GM23338 (cell line): ENCODE data around the gene ERMP1. TPM values are rescaled to one million over a fixed set of nuclear protein-coding genes. Genes with fewer than 3 reads are reported as not detected.

Experiments
- ATAC-seq: fragments of 200-7000 bp; cut with Tn5 transposase; 3 replicates; pipeline ENCODE4 v1.9.1; 2020
- DNase-seq: peaks from one replicate; pipeline ENCODE4 v3.0.0-alpha.2; 2015; ENCODE audit warnings: low spot score
- H2AFZ ChIP-seq: fragments of 200-600 bp; sonication (generic); 2 replicates; pipeline ENCODE4 v1.8.0; 2016; ENCODE audit warnings: antibody characterized with exemption, mild to moderate bottlenecking, moderate library complexity
- H3F3A ChIP-seq: fragments of 200-600 bp; sonication (generic); replicated peaks from 2 replicates; pipeline ENCODE4 v1.8.0; 2017; ENCODE audit warnings: antibody characterized with exemption, mixed run types, low read depth
- H3K27ac ChIP-seq: fragments of 200-600 bp; sonication (generic); 2 replicates; pipeline ENCODE4 v1.6.1; 2016; ENCODE audit warnings: low read depth
- H3K27me3 ChIP-seq: fragments of 200-600 bp; sonication (generic); 2 replicates; pipeline ENCODE4 v1.8.0; 2016; ENCODE audit warnings: mild to moderate bottlenecking, mixed run types, moderate library complexity; ENCODE audit not compliant: insufficient read depth
- H3K36me3 ChIP-seq: fragments of 200-600 bp; sonication (generic); 2 replicates; pipeline ENCODE4 v1.8.0; 2016; ENCODE audit warnings: mild to moderate bottlenecking; ENCODE audit not compliant: insufficient read depth
- H3K4me1 ChIP-seq: fragments of 200-600 bp; sonication (generic); 2 replicates; pipeline ENCODE4 v1.8.0; 2016; ENCODE audit warnings: mild to moderate bottlenecking, moderate library complexity; ENCODE audit not compliant: insufficient read depth
- H3K4me2 ChIP-seq: fragments of 200-600 bp; sonication (generic); 2 replicates; pipeline ENCODE4 v1.7.1; 2017; ENCODE audit warnings: mixed run types
- H3K4me3 ChIP-seq: fragments of 200-600 bp; sonication (generic); 2 replicates; pipeline ENCODE4 v1.6.1; 2016; ENCODE audit warnings: mixed run types
- H3K79me2 ChIP-seq: fragments of 200-600 bp; sonication (generic); replicated peaks from 2 replicates; pipeline ENCODE4 v1.8.0; 2017; ENCODE audit warnings: mild to moderate bottlenecking; ENCODE audit not compliant: insufficient read depth
- H3K9me2 ChIP-seq: fragments of 200-600 bp; sonication (generic); 2 replicates; pipeline ENCODE4 v1.8.0; 2017; ENCODE audit not compliant: insufficient read depth
- H4K20me1 ChIP-seq: fragments of 200-600 bp; sonication (generic); replicated peaks from 2 replicates; pipeline ENCODE4 v1.8.0; 2017; ENCODE audit warnings: mild to moderate bottlenecking; ENCODE audit not compliant: insufficient read depth
- H3K27ac Mint-ChIP-seq: 2 replicates; pipeline ENCODE4 v1.8.0; 2020; ENCODE audit warnings: inconsistent platforms, mild to moderate bottlenecking, moderate library complexity, mixed read lengths
- H3K27me3 Mint-ChIP-seq: 3 replicates; pipeline ENCODE4 v1.8.0; 2022; ENCODE audit warnings: low read depth, mild to moderate bottlenecking, moderate library complexity, mixed read lengths, inconsistent platforms; ENCODE audit not compliant: insufficient read depth, poor library complexity
- H3K36me3 Mint-ChIP-seq: 3 replicates; pipeline ENCODE4 v1.8.0; 2021; ENCODE audit warnings: low read depth, mild to moderate bottlenecking, inconsistent platforms, moderate library complexity, mixed read lengths
- H3K4me1 Mint-ChIP-seq: 3 replicates; pipeline ENCODE4 v1.8.0; 2020; ENCODE audit warnings: mild to moderate bottlenecking, inconsistent platforms, mixed read lengths
- H3K4me3 Mint-ChIP-seq: 3 replicates; pipeline ENCODE4 v1.8.0; 2021; ENCODE audit warnings: moderate library complexity, mild to moderate bottlenecking, inconsistent platforms, mixed read lengths
- H3K9me3 Mint-ChIP-seq: 3 replicates; pipeline ENCODE4 v1.8.0; 2020; ENCODE audit warnings: moderate library complexity, mild to moderate bottlenecking, inconsistent platforms, mixed read lengths
- CREB1 ChIP-seq: fragments of 250-450 bp; sonication (Bioruptor Pico); IDR thresholded peaks from 2 replicates; pipeline ENCODE4 v1.5.0; 2020; ENCODE audit warnings: low read depth, mild to moderate bottlenecking, moderate library complexity
- CTCF ChIP-seq, 2 experiments: fragments of 200-600 bp in 1 of 2; sonication (generic) in 1 of 2; conservative IDR thresholded peaks; 2 replicates each; pipeline versions ENCODE4 v1.5.1 to v1.6.1; 2016 to 2017; ENCODE audit warnings: antibody characterized with exemption in 2 of 2, low read depth in 2 of 2, mild to moderate bottlenecking in 2 of 2, moderate library complexity in 1 of 2
- ETS1 ChIP-seq: IDR thresholded peaks from 2 replicates; pipeline ENCODE4 v1.6.1; 2016; ENCODE audit warnings: antibody characterized with exemption
- POLR2AphosphoS5 ChIP-seq: IDR thresholded peaks from 2 replicates; pipeline ENCODE4 v1.6.1; 2016; ENCODE audit warnings: antibody characterized with exemption, low read depth
- REST ChIP-seq: IDR thresholded peaks from one replicate; pipeline ENCODE4 v1.6.1; 2018; ENCODE audit warnings: antibody characterized with exemption; ENCODE audit not compliant: unreplicated experiment
- STAT1 ChIP-seq: IDR thresholded peaks from one replicate; pipeline ENCODE4 v1.6.1; 2016; ENCODE audit warnings: antibody characterized with exemption; ENCODE audit not compliant: unreplicated experiment
- ZNF114 ChIP-seq: fragments of 250-450 bp; sonication (Bioruptor Pico); IDR thresholded peaks from 2 replicates; pipeline ENCODE4 v1.5.0; 2020; ENCODE audit warnings: mild to moderate bottlenecking, moderate library complexity
- ZNF331 ChIP-seq: fragments of 250-450 bp; sonication (Bioruptor Pico); IDR thresholded peaks from 2 replicates; pipeline ENCODE4 v1.5.0; 2020; ENCODE audit warnings: low read depth, mild to moderate bottlenecking, moderate library complexity
- polyA plus RNA-seq: library from polyadenylated mRNA; unstranded; fragments of >200 nt; fragmentation: Nextera tagmentation; extraction: Ambion mirVana; gene quantifications from 2 replicates; pipeline ENCODE4 v1.2.1, GENCODE V29; 2016
- total RNA-seq: library from RNA; depleted of rRNA; stranded (reverse); fragments of >200 nt; shearing (Covaris generic); gene quantifications from 2 replicates; pipeline ENCODE4 v1.2.3, GENCODE V29; 2014
- TF ChIP-seq, protein P1 (sequence below): fragments of 250-450 bp; sonication (Bioruptor Pico); IDR thresholded peaks from 2 replicates; pipeline ENCODE4 v1.5.0; 2020; ENCODE audit warnings: mild to moderate bottlenecking, moderate library complexity

The ERMP1 gene
- total and polyA plus RNA-seq, 2 experiments from 2014 or later = 5.3 to 23.4 TPM

DNA sequence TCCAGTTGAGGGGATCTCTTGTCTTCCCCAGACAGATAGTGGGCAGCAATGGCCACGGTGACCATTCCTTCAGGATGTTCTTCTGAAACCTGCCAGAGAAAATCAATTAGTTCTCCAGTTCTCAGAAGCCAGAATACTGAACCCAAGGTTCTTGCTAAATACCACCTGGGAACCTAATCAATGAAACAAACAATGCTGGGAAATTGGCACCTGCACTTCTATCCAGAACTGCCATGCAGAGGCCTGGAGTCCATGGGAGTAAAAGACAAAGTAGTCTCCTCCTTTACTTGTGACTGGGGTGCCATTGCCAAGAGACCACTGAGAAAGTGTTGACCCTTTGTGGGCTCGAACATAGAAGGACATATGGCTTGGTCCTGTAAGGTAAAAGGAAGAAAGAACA, 45.7 kb downstream of the ERMP1 start (continued):
- TF ChIP-seq, protein P1, sequence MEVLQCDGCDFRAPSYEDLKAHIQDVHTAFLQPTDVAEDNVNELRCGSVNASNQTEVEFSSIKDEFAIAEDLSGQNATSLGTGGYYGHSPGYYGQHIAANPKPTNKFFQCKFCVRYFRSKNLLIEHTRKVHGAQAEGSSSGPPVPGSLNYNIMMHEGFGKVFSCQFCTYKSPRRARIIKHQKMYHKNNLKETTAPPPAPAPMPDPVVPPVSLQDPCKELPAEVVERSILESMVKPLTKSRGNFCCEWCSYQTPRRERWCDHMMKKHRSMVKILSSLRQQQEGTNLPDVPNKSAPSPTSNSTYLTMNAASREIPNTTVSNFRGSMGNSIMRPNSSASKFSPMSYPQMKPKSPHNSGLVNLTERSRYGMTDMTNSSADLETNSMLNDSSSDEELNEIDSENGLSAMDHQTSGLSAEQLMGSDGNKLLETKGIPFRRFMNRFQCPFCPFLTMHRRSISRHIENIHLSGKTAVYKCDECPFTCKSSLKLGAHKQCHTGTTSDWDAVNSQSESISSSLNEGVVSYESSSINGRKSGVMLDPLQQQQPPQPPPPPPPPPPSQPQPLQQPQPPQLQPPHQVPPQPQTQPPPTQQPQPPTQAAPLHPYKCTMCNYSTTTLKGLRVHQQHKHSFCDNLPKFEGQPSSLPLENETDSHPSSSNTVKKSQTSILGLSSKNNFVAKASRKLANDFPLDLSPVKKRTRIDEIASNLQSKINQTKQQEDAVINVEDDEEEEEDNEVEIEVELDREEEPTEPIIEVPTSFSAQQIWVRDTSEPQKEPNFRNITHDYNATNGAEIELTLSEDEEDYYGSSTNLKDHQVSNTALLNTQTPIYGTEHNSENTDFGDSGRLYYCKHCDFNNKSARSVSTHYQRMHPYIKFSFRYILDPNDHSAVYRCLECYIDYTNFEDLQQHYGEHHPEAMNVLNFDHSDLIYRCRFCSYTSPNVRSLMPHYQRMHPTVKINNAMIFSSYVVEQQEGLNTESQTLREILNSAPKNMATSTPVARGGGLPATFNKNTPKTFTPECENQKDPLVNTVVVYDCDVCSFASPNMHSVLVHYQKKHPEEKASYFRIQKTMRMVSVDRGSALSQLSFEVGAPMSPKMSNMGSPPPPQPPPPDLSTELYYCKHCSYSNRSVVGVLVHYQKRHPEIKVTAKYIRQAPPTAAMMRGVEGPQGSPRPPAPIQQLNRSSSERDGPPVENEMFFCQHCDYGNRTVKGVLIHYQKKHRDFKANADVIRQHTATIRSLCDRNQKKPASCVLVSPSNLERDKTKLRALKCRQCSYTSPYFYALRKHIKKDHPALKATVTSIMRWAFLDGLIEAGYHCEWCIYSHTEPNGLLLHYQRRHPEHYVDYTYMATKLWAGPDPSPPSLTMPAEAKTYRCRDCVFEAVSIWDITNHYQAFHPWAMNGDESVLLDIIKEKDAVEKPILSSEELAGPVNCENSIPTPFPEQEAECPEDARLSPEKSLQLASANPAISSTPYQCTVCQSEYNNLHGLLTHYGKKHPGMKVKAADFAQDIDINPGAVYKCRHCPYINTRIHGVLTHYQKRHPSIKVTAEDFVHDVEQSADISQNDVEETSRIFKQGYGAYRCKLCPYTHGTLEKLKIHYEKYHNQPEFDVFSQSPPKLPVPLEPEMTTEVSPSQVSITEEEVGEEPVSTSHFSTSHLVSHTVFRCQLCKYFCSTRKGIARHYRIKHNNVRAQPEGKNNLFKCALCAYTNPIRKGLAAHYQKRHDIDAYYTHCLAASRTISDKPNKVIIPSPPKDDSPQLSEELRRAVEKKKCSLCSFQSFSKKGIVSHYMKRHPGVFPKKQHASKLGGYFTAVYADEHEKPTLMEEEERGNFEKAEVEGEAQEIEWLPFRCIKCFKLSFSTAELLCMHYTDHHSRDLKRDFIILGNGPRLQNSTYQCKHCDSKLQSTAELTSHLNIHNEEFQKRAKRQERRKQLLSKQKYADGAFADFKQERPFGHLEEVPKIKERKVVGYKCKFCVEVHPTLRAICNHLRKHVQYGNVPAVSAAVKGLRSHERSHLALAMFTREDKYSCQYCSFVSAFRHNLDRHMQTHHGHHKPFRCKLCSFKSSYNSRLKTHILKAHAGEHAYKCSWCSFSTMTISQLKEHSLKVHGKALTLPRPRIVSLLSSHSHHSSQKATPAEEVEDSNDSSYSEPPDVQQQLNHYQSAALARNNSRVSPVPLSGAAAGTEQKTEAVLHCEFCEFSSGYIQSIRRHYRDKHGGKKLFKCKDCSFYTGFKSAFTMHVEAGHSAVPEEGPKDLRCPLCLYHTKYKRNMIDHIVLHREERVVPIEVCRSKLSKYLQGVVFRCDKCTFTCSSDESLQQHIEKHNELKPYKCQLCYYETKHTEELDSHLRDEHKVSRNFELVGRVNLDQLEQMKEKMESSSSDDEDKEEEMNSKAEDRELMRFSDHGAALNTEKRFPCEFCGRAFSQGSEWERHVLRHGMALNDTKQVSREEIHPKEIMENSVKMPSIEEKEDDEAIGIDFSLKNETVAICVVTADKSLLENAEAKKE (CRISPR knock-in tag) = no peak

DNA sequence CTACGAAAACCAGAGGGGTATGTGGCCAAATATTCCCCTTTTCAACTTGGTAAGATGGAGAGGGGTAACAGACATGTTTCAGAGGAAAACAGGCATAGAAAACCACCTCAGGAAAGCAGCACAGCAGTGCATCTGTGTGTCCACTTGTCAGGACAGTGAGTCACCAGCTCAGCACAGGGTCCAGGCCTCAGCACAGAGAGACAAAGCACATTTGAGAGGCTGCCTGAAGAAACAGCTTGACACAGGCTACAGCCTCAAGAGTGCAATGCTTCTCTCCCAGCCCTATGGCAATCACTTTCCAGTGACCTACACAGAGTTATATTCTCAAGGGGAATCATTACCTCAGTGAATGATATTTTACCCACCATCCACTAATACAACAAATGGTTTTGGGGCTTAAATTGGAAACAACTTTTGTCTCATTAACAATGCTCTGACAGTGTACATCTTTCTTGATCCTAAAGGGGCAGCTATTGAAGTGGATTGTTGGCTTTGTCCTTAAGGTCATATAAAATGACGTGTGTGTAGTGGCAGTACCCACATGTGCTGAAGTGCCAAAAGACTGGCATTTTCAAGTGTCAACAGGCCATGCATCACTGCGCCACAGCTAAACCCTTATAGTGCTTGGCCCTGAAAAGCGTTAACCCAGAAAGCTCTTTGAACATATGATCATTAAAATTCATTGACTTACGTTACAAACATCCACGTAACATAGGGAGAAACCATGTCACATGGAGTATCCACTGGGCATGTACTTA, 46.4 kb downstream of the ERMP1 start:
- DNase-seq = no peak
- Histone ChIP-seq H3K36me3 (peaks cover 6% of the 10 kb centered on the region; the same call in 1 of the 2 replicates), H3K4me2 (no peak overlapping the region), H3F3A (no peaks in the 10 kb centered on the region), H3K79me2 (0 out of 2 replicates have a peak, but pooled peaks cover 5% of the 10 kb centered on the region), H3K4me1 (no peaks in the 10 kb centered on the region), H2AFZ (no peak overlapping the region), H3K4me3 (no peak overlapping the region), H3K9me2 (no peaks in the 10 kb centered on the region), H4K20me1 (no peaks in the 10 kb centered on the region), H3K27me3 (no peaks in the 10 kb centered on the region), H3K27ac (no peak overlapping the region)
- ATAC-seq = no peak
- Mint-ChIP-seq H3K36me3 (peaks cover 35% of the 10 kb centered on the region), H3K4me1 (peaks cover 8% of the 10 kb centered on the region), H3K27ac (no peak overlapping the region), H3K4me3 (no peak overlapping the region), H3K9me3 (peaks cover 25% of the 10 kb centered on the region), H3K27me3 (peaks cover 3% of the 10 kb centered on the region)
- TF ChIP-seq REST (no peak), STAT1 (no peak), ETS1 (no peak), ZNF331 (CRISPR knock-in tag) (no peak), CTCF (conservative IDR thresholded peaks at IDR 0.05; ENCODE audit: low read depth in 2 of 2) (no peak), ZNF114 (no peak), CREB1 (CRISPR knock-in tag) (no peak), POLR2AphosphoS5 (no peak)
